ENCODE data around the gene RPP25. TPM values are rescaled to one million over a fixed set of nuclear protein-coding genes. Genes with fewer than 3 reads are reported as not detected.

The RPP25 gene, protein sequence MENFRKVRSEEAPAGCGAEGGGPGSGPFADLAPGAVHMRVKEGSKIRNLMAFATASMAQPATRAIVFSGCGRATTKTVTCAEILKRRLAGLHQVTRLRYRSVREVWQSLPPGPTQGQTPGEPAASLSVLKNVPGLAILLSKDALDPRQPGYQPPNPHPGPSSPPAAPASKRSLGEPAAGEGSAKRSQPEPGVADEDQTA
- 18.9 to 28.4 TPM (median 26.6 TPM) in 5 replicates for total RNA-seq (2022; extraction: Qiagen RNA extraction)

DNA sequence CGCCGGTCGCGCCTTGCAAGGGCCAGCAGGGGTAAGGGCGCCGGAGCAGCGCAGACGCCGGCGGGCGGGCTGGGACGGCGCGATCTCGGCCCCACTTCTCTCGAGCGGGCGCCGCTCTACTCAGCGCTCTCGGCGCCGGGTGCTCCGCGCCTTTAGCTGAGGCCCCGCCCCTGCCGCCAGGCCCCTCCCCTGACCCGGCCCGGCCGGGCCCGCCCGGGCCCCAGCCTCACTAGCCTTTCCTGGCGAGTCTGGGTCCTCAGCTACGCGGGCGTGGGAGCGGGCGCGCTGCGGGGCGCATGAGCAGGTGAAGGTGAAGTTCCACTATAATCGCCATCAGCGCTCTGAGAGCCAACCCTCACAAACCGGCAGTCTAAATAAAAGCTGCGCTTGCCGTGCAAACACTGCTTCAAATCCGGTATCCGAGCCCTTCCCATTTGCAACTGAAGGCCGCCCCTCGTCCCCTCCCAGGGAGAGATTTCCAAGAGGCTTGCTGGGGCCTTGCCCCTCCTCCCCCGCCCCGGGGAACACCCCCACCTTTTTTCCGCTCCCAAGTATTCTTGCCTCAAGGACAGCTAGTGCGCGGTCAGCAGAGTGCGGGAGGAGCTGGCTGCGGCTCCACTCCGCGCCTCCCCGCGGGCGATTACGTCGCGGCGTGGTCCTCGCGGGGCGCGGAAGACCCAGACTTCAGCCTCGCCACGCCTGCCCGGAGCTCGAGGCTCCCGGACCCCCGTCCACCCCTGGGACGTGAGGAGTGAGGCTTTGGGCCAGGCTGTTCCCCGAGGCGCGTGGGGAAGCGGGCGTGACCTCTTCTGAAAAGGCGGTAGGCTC is at the start of gene RPP25:
Gene RPP25, minus strand, starts transcription at position 125 of the 828 bp plus-strand sequence. CDS start 189 bp downstream, outside the sequence.

DNA sequence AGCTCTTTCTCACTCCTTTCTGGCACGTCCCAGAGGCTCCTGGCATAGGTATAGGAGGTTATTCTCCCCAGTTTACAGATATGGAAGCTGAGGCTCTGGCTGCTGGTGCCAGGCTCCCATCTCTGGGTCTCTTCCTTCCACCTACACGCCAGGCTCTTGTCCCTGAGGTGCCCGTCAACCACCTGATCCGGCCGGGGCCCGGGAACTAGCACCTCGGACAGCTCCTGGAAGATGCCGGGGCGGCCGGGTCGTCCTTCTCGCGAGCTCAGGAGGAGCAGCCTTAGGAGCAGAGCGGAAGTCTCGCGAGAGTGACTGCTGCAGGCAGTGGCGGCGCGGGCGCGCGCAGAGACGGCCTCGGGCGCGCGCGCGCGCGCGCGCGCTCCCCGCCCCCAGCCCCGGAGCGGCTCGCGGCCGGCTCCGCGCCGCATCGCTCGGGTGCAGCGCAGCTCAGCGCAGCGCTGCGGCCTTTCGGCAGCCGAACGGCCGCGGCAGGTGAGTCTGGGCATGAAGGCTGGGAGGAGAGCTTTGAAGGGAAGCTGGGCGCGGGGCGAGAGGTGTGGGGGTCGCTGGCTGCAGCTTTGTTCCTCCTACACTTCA is 38.7 kb upstream of the RPP25 start, which contains the start of gene SCAMP5:
Gene SCAMP5, plus strand, starts transcription at position 382 of the 597 bp plus-strand sequence. CDS start 16,277 bp downstream, outside the sequence.

DNA sequence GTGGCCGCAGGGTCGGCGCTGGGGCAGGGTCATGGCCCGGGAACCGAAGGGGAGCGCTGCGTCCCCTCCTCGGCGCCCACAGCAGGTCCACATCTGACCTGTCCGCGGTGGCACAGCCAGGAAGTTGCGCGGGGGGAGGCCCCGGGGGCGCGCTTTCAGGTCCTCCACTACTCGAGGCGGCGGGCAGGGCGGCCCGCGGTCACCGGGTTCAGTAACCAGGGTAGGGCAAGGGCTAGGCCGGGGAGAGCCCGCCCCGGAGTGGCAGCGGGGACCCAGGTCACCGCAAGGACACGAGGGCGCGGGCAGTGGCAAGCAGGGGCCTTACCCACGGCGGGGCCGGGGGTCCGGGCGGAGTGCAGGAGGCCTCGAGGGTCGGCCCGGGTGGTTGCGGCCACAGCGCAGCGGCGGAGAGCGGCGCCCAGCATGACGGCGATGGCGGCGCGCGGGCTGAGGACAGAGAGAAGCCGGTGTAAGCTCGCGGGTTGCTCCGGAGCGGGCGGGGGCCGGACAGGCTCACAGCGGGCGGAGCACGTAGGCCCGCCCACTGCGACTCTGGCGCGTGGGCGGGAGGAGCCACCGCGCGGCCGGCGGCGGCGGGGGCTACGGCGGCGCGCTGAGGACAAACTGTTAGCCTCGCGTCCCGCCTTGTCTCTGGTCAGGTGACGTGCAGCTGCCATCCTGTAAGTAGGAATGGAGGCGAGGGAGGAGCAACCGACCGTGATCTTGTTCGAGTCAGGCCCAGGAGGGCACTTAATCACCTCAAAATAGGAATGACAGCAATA is 18.8 kb downstream of the RPP25 start, which contains the start of gene COX5A:
Gene COX5A, minus strand, starts transcription at position 484 of the 782 bp plus-strand sequence. Its CDS starts 59 bp downstream, at position 425.

DNA sequence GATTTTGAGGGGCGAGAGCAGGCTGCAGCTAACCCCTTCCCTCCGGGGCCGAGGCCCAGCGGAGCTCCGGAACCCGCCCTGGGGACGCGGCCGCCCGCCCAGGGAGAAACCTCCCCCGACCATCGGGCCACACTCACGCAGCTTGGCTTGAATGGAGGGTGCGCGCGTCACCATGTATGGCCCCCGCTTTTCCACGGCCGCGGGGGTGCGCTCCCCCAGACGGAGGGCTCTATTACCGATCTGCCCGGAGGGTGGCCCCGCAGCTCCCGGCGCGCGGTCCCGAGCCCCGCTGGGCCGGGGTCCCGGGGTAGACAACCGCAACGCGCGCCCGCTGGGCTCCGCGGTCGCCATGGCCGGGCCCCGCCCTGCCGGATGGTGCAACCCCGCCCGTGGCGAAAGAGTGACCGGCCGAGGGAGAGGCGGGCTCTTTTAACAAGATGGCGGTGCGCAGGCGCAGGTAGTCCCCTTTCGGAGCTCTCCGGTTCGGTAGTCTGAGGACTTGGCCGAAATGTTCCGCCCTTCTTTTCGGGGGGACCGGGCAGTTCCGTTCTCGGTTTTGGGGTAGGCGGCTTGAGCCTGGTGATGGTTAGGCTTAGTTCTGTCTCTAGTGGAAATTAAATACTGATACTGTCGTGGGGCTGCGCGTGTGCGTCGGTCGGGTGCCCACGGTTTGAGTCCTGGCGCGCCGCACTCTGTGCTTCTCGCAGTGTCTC is 50.0 kb downstream of the RPP25 start, which contains the start of gene FAM219B:
Gene FAM219B, minus strand, starts transcription at position 402 of the 713 bp plus-strand sequence. Its CDS starts 51 bp downstream, at position 351.

Other genes with a start within 250 kb of the RPP25 start
- gene CYP1A1, start 231.2 kb downstream of the RPP25 start, total RNA-seq (2022; extraction: Qiagen RNA extraction): 1.2 to 2.2 TPM (median 1.6 TPM) in 5 replicates
- not detected in 5 replicates for gene CYP1A2, start 207.9 kb downstream of the RPP25 start, total RNA-seq (2022; extraction: Qiagen RNA extraction)
- gene CSK, start 174.7 kb downstream of the RPP25 start, total RNA-seq (2022; extraction: Qiagen RNA extraction): 56.3 to 65.7 TPM (median 62.4 TPM) in 5 replicates
- gene LMAN1L, start 143.9 kb downstream of the RPP25 start, total RNA-seq (2022; extraction: Qiagen RNA extraction): not detected in 5 replicates
- 0.08 to 0.09 TPM in 2 of 5 replicates, not detected in the others for gene CPLX3, start 130.1 kb downstream of the RPP25 start, total RNA-seq (2022; extraction: Qiagen RNA extraction)
- 26.3 to 39.5 TPM (median 33.7 TPM) in 5 replicates for gene ULK3, start 113.6 kb downstream of the RPP25 start, total RNA-seq (2022; extraction: Qiagen RNA extraction)
- 54.9 to 66.9 TPM (median 64.2 TPM) in 5 replicates for gene SCAMP2, start 83.4 kb downstream of the RPP25 start, total RNA-seq (2022; extraction: Qiagen RNA extraction)
- 27.0 to 40.6 TPM (median 30.8 TPM) in 5 replicates for gene MPI, start 66.7 kb downstream of the RPP25 start, total RNA-seq (2022; extraction: Qiagen RNA extraction)
- gene FAM219B, start 49.9 kb downstream of the RPP25 start, total RNA-seq (2022; extraction: Qiagen RNA extraction): 30.3 to 41.3 TPM (median 34.9 TPM) in 5 replicates
- 526 to 592 TPM (median 554 TPM) in 5 replicates for gene COX5A, start 18.7 kb downstream of the RPP25 start, total RNA-seq (2022; extraction: Qiagen RNA extraction)
- 10.3 to 14.6 TPM (median 12.4 TPM) in 5 replicates for gene SCAMP5, start 38.8 kb upstream of the RPP25 start, total RNA-seq (2022; extraction: Qiagen RNA extraction)
- gene PPCDC, start 66.8 kb upstream of the RPP25 start, total RNA-seq (2022; extraction: Qiagen RNA extraction): 18.0 to 21.6 TPM (median 18.2 TPM) in 5 replicates
- gene C15orf39, start 245.1 kb upstream of the RPP25 start, total RNA-seq (2022; extraction: Qiagen RNA extraction): 25.9 to 36.4 TPM (median 31.6 TPM) in 5 replicates